Measurements from ENCODE around the gene LHFPL2. TPM values are rescaled to one million over a fixed set of nuclear protein-coding genes. Genes with fewer than 3 reads are reported as not detected.

The LHFPL2 gene
- total RNA-seq, 1 donor from 2014 or later, result 33.1 TPM

GRCh38 chr5:78602400-78602799 is 46.2 kb downstream of the LHFPL2 start:
- Histone ChIP-seq H3K36me3 (ENCODE audit: control insufficient read depth, insufficient read depth, low read length) (no peaks in the 10 kb centered on the region), H3K4me3 (ENCODE audit: low read depth, low read length) (no peak overlapping the region), H3K27me3 (ENCODE audit: control insufficient read depth, insufficient read depth, low read length) (no peaks in the 10 kb centered on the region)
- TF ChIP-seq CTCF (IDR thresholded peaks at IDR 0.05; ENCODE audit: insufficient read depth, low read length, poor library complexity, severe bottlenecking), result no peak
- no peak for DNase-seq (ENCODE audit: low read depth)

GRCh38 chr5:78601559-78602314 is 46.8 kb downstream of the LHFPL2 start:
- Histone ChIP-seq H3K36me3 (ENCODE audit: control insufficient read depth, insufficient read depth, low read length) (no peaks in the 10 kb centered on the region), H3K27me3 (ENCODE audit: control insufficient read depth, insufficient read depth, low read length) (no peaks in the 10 kb centered on the region), H3K4me3 (ENCODE audit: low read depth, low read length) (no peak overlapping the region)
- no peak for DNase-seq (ENCODE audit: low read depth)
- no peak for TF ChIP-seq CTCF (IDR thresholded peaks at IDR 0.05; ENCODE audit: insufficient read depth, low read length, poor library complexity, severe bottlenecking)

- no peak for TF ChIP-seq CTCF (IDR thresholded peaks at IDR 0.05; ENCODE audit: insufficient read depth, low read length, poor library complexity, severe bottlenecking)
- Histone ChIP-seq H3K36me3 (ENCODE audit: control insufficient read depth, insufficient read depth, low read length) (no peaks in the 10 kb centered on the region), H3K4me3 (ENCODE audit: low read depth, low read length) (no peak overlapping the region), H3K27me3 (ENCODE audit: control insufficient read depth, insufficient read depth, low read length) (no peaks in the 10 kb centered on the region)
- DNase-seq (ENCODE audit: low read depth), result peak; percentile 79
Measured at GRCh38 chr5:78600687-78601414, 47.7 kb downstream of the LHFPL2 start.

- TF ChIP-seq CTCF (IDR thresholded peaks at IDR 0.05; ENCODE audit: insufficient read depth, low read length, poor library complexity, severe bottlenecking), result no peak
- Histone ChIP-seq H3K27me3 (ENCODE audit: control insufficient read depth, insufficient read depth, low read length) (no peaks in the 10 kb centered on the region), H3K36me3 (ENCODE audit: control insufficient read depth, insufficient read depth, low read length) (no peaks in the 10 kb centered on the region), H3K4me3 (ENCODE audit: low read depth, low read length) (no peak overlapping the region)
- no peak for DNase-seq (ENCODE audit: low read depth)
Measured at GRCh38 chr5:78598973-78599372, 49.6 kb downstream of the LHFPL2 start.

- Histone ChIP-seq H3K4me3 (ENCODE audit: low read depth, low read length) (no peak overlapping the region), H3K27me3 (ENCODE audit: control insufficient read depth, insufficient read depth, low read length) (no peaks in the 10 kb centered on the region), H3K36me3 (ENCODE audit: control insufficient read depth, insufficient read depth, low read length) (no peaks in the 10 kb centered on the region)
- no peak for TF ChIP-seq CTCF (IDR thresholded peaks at IDR 0.05; ENCODE audit: insufficient read depth, low read length, poor library complexity, severe bottlenecking)
- DNase-seq (ENCODE audit: low read depth), result no peak
Measured at GRCh38 chr5:78597974-78598371, 50.6 kb downstream of the LHFPL2 start.
